Measurements from ENCODE around the gene HOXA9. TPM values are rescaled to one million over a fixed set of nuclear protein-coding genes. Genes with fewer than 3 reads are reported as not detected.
A peak's percentile ranks its signal among the peaks of the same experiment; 100 is the strongest.

The HOXA9 gene
- polyA plus RNA-seq, 3 donors, result 0.55 to 1.9 (median 1.2) TPM

DNA sequence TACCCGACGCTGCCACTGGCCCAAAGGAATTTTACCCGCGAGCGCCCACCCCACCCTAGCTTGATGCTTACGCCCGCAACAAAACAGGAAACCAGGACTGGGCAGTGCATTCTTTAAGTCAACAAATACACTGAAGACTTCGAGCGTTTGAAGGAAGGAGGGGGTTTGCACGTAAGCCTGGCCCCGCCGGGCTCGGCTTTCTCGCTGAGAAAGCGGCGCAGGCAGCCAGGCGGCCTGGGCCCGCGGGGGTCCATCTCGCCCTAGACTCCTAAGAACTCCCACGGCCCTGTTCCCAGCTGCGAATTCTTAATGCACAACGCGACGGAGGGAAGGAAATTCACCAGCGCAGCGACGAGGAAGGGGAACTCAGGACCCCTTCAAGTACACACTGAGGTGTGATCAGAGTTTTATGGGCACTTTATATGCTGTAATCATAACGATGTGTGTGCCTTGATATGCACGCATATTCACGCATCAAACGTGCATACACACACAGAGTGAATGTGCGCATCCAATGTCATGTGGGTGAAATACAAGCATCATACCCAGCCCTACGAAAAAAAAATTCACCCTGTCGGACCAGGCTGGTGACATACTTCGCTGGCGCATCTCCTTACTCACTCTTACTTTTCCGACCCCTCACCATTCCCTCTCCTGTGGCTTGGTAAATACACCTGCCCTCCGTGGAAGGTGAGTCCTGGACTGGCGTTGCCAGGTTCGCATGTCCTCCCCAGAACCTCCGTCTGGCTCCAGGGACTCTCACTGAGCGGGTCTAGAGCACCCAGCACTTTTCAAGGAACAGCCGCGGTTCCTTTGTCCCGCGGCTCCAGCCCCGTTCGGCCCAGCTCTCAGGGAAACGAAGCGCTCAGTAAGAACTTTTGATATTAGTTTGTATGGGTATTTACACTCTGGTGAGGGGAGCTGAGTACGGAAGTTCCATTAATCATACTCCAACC, 40.3 kb upstream of the HOXA9 start:
- Mint-ChIP-seq H3K4me1 (peaks cover 47% of the 10 kb centered on the region), H3K27ac (no peak overlapping the region), H3K4me3 (peak overlapping the region; percentile 16 to 89), H3K27me3 (ENCODE audit: low read depth in 3 of 3) (peaks cover 99 to 100% (median 100%) of the 10 kb centered on the region in 3 donors), H3K36me3 (peaks cover 7 to 20% of the 10 kb centered on the region in 2 donors), H3K9me3 (peaks cover 0 to 45% (median 21%) of the 10 kb centered on the region in 7 donors)
- peaks cover 95 to 100% of the 10 kb centered on the region in 2 donors for H3K27me3 ChIP-seq (ENCODE audit: control insufficient read depth in 2 of 2, insufficient read depth in 2 of 2, low read length in 2 of 2)
- no peak overlapping the region for H2AFZ ChIP-seq (ENCODE audit: insufficient read depth, low read depth, low read length, poor library complexity, severe bottlenecking)
- TF ChIP-seq, protein P1, sequence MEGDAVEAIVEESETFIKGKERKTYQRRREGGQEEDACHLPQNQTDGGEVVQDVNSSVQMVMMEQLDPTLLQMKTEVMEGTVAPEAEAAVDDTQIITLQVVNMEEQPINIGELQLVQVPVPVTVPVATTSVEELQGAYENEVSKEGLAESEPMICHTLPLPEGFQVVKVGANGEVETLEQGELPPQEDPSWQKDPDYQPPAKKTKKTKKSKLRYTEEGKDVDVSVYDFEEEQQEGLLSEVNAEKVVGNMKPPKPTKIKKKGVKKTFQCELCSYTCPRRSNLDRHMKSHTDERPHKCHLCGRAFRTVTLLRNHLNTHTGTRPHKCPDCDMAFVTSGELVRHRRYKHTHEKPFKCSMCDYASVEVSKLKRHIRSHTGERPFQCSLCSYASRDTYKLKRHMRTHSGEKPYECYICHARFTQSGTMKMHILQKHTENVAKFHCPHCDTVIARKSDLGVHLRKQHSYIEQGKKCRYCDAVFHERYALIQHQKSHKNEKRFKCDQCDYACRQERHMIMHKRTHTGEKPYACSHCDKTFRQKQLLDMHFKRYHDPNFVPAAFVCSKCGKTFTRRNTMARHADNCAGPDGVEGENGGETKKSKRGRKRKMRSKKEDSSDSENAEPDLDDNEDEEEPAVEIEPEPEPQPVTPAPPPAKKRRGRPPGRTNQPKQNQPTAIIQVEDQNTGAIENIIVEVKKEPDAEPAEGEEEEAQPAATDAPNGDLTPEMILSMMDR (IDR thresholded peaks at IDR 0.05), result no peak
- DNase-seq, result peak in 1 of 3 donors; percentile 27
- peaks cover under 1 to 32% of the 10 kb centered on the region in 2 donors for H3K9me3 ChIP-seq (replicated peaks in 1 of 2; ENCODE audit: control insufficient read depth in 1 of 2, insufficient read depth in 1 of 2, low read length in 2 of 2)
- H3K79me2 ChIP-seq (ENCODE audit: insufficient read depth, low read length), result no peaks in the 10 kb centered on the region
- 9% methylated on average over 27 of the region's 52 CpGs for WGBS (ENCODE audit: insufficient coverage)
- intact Hi-C loops (cut with micrococcal nuclease), result loop anchor here (5.0 to 10.0 kb wide), 2 partner anchors 367 to 889 kb away; no protein-coding TSS in a partner anchor
- H3K9ac ChIP-seq (ENCODE audit: insufficient read depth, low read length, poor library complexity, severe bottlenecking), result no peak overlapping the region
- no peaks in the 10 kb centered on the region for H3K36me3 ChIP-seq (replicated peaks in 1 of 2; ENCODE audit: control insufficient read depth in 1 of 2, insufficient read depth in 2 of 2, low read length in 2 of 2)
- H4K20me1 ChIP-seq (ENCODE audit: insufficient read depth, low read length), result no peaks in the 10 kb centered on the region
- peak overlapping the region in 1 of 3 experiments; percentile 13 for H3K4me3 ChIP-seq (replicated peaks in 1 of 3; ENCODE audit: low read depth in 2 of 3, low read length in 3 of 3)
- peaks cover 32 to 33% of the 10 kb centered on the region in 2 donors for H3K4me1 ChIP-seq (ENCODE audit: control insufficient read depth in 1 of 2, insufficient read depth in 2 of 2, low read length in 2 of 2)
- no peak overlapping the region for H3K27ac ChIP-seq (ENCODE audit: low read depth in 1 of 2, low read length in 2 of 2)
- peak overlapping the region; percentile 35 for H3K4me2 ChIP-seq (replicated peaks; ENCODE audit: extremely low read depth, low read length, poor library complexity, severe bottlenecking)

- H3K27me3 Mint-ChIP-seq (ENCODE audit: low read depth in 3 of 3), result peaks cover 97 to 99% (median 98%) of the 10 kb centered on the region in 3 donors
- H3K9ac ChIP-seq (ENCODE audit: insufficient read depth, low read length, poor library complexity, severe bottlenecking), result no peak overlapping the region
- 5% methylated on average over 41 of the region's 41 CpGs for whole genome bisulfite sequencing (ENCODE audit: insufficient coverage)
- H3K27ac Mint-ChIP-seq, result no peak overlapping the region
- H3K4me3 ChIP-seq (replicated peaks in 1 of 3; ENCODE audit: low read depth in 2 of 3, low read length in 3 of 3), result peak overlapping the region in 1 of 3 experiments; percentile 13
- intact Hi-C loops (cut with micrococcal nuclease), result loop anchor here (5.0 to 10.0 kb wide), 4 partner anchors 37 to 890 kb away; partner anchors contain the start of genes EVX1 (in 1 of the 2) and HOXA9 (in 1 of the 2)
- H3K4me1 Mint-ChIP-seq, result peaks cover 47% of the 10 kb centered on the region
- H3K9me3 Mint-ChIP-seq, result peaks cover 0 to 41% (median 23%) of the 10 kb centered on the region in 7 donors
- no peak overlapping the region for H2AFZ ChIP-seq (ENCODE audit: insufficient read depth, low read depth, low read length, poor library complexity, severe bottlenecking)
- peaks cover 93 to 99% of the 10 kb centered on the region in 2 donors for H3K27me3 ChIP-seq (ENCODE audit: control insufficient read depth in 2 of 2, insufficient read depth in 2 of 2, low read length in 2 of 2)
- peak overlapping the region; percentile 35 for H3K4me2 ChIP-seq (replicated peaks; ENCODE audit: extremely low read depth, low read length, poor library complexity, severe bottlenecking)
- peaks cover 0 to 33% of the 10 kb centered on the region in 2 donors for H3K9me3 ChIP-seq (replicated peaks in 1 of 2; ENCODE audit: control insufficient read depth in 1 of 2, insufficient read depth in 1 of 2, low read length in 2 of 2)
- no peaks in the 10 kb centered on the region for H3K36me3 ChIP-seq (replicated peaks in 1 of 2; ENCODE audit: control insufficient read depth in 1 of 2, insufficient read depth in 2 of 2, low read length in 2 of 2)
- TF ChIP-seq, protein P1 (IDR thresholded peaks at IDR 0.05), result no peak
- no peak overlapping the region for H3K27ac ChIP-seq (ENCODE audit: low read depth in 1 of 2, low read length in 2 of 2)
- peak overlapping the region; percentile 37 to 89 for H3K4me3 Mint-ChIP-seq
- DNase-seq, result peak in 1 of 3 donors; percentile 19
- peaks cover 7 to 20% of the 10 kb centered on the region in 2 donors for H3K36me3 Mint-ChIP-seq
- no peaks in the 10 kb centered on the region for H3K79me2 ChIP-seq (ENCODE audit: insufficient read depth, low read length)
- H3K4me1 ChIP-seq (ENCODE audit: control insufficient read depth in 1 of 2, insufficient read depth in 2 of 2, low read length in 2 of 2), result peaks cover 34 to 37% of the 10 kb centered on the region in 2 donors
- no peaks in the 10 kb centered on the region for H4K20me1 ChIP-seq (ENCODE audit: insufficient read depth, low read length)
These were observed 39.5 kb upstream of the HOXA9 start for GRCh38 chr7:27204851-27205322.

All from CD14-positive monocyte (primary cell).